GM12878 (cell line): ENCODE data around the gene USH2A. TPM values are rescaled to one million over a fixed set of nuclear protein-coding genes. Genes with fewer than 3 reads are reported as not detected.

Experiments used
- ATAC-seq: fragments of 200-7000 bp; cut with Tn5 transposase; 3 replicates; pipeline ENCODE4 v1.9.1; 2020; ENCODE audit warnings: mild to moderate bottlenecking, moderate library complexity
- BruUV-seq: library from RNA; stranded (reverse); fragments of 400-500 nt; replicated peaks from 2 replicates; lab custom pipeline; 2021; lab: Mats Ljungman, UMichigan
- CTCF ChIA-PET: fragments of 300-600 bp; sonication (Branson Sonifier 250); formaldehyde crosslinking; extraction: SDS; loops from one replicate; lab custom pipeline; 2021; ENCODE audit warnings: inconsistent platforms; lab: Yijun Ruan, JAX
- POLR2A ChIA-PET: fragments of 350-600 bp; formaldehyde crosslinking; extraction: SDS; loops from one replicate; lab custom pipeline; 2021; ENCODE audit warnings: inconsistent platforms; lab: Charles Lee
- RAD21 ChIA-PET: fragments of 300-600 bp; sonication (Branson Sonifier 250); formaldehyde crosslinking; loops from one replicate; lab custom pipeline; 2023; ENCODE audit warnings: antibody characterized with exemption; ENCODE audit not compliant: unreplicated experiment; lab: Charles Lee
- SMC1A ChIA-PET: fragments of 300-600 bp; sonication (Branson Sonifier 250); formaldehyde crosslinking; loops from one replicate; lab custom pipeline; 2023; ENCODE audit not compliant: unreplicated experiment, uncharacterized antibody; lab: Charles Lee
- DNase-seq: peaks from one replicate; pipeline ENCODE4 v3.0.0-alpha.2; 2011; ENCODE audit warnings: low read depth, low spot score
- FAIRE-seq: peaks from 3 replicates; lab custom pipeline; 2011; peaks lifted over from hg19 to GRCh38; lab: Jason Lieb, UNC
- H2AFZ ChIP-seq: 2 replicates; pipeline ENCODE4 v1.6.0; 2011; ENCODE audit warnings: low read depth, low read length, control low read depth; ENCODE audit not compliant: control insufficient read depth
- H3K27ac ChIP-seq: 2 replicates; pipeline ENCODE4 v1.5.1; 2011; ENCODE audit warnings: control low read depth; ENCODE audit not compliant: control insufficient read depth, insufficient read depth
- H3K27me3 ChIP-seq, 2 experiments: replicated peaks in 1 of 2; 2 replicates each; pipeline versions ENCODE4 v1.6.0 to v1.6.1; 2011; ENCODE audit warnings: low read length in 1 of 2; ENCODE audit not compliant: control insufficient read depth in 2 of 2, insufficient read depth in 2 of 2
- H3K36me3 ChIP-seq, 2 experiments: 2 replicates each; pipeline ENCODE4 v1.5.1; 2011; ENCODE audit warnings: low read length in 1 of 2; ENCODE audit not compliant: control insufficient read depth in 2 of 2, insufficient read depth in 2 of 2
- H3K4me1 ChIP-seq: 2 replicates; pipeline ENCODE4 v1.6.1; 2011; ENCODE audit warnings: mild to moderate bottlenecking, low read length, moderate library complexity, mixed read lengths; ENCODE audit not compliant: control insufficient read depth, insufficient read depth
- H3K4me2 ChIP-seq: 2 replicates; pipeline ENCODE4 v1.6.0; 2011; ENCODE audit warnings: control low read depth; ENCODE audit not compliant: control insufficient read depth, insufficient read depth
- H3K4me3 ChIP-seq: fragments of 200-600 bp; sonication (generic); 2 replicates; pipeline ENCODE4 v1.5.1; 2016
- H3K79me2 ChIP-seq: 2 replicates; pipeline ENCODE4 v1.6.0; 2011; ENCODE audit warnings: low read length; ENCODE audit not compliant: control insufficient read depth, insufficient read depth
- H3K9ac ChIP-seq: 2 replicates; pipeline ENCODE4 v1.8.0; 2011; ENCODE audit warnings: low read length, control low read depth, mixed read lengths; ENCODE audit not compliant: control insufficient read depth, insufficient read depth
- H3K9me3 ChIP-seq: replicated peaks from 3 replicates; pipeline ENCODE4 v1.5.1; 2011; ENCODE audit warnings: mild to moderate bottlenecking, low read length; ENCODE audit not compliant: control insufficient read depth, insufficient read depth
- H4K20me1 ChIP-seq: 2 replicates; pipeline ENCODE4 v1.6.0; 2011; ENCODE audit not compliant: control insufficient read depth, insufficient read depth
- BCLAF1 ChIP-seq: fragments of 450-650 bp; IDR thresholded peaks from 2 replicates; pipeline ENCODE4 v1.6.1; 2017; ENCODE audit warnings: antibody characterized with exemption, mild to moderate bottlenecking, moderate library complexity
- DPF2 ChIP-seq: fragments of 450-650 bp; IDR thresholded peaks from 2 replicates; pipeline ENCODE4 v1.6.1; 2017; ENCODE audit warnings: mild to moderate bottlenecking
- GABPA ChIP-seq: IDR thresholded peaks from 2 replicates; pipeline ENCODE4 v1.6.1; 2014; ENCODE audit warnings: antibody characterized with exemption, low read depth, mild to moderate bottlenecking, inconsistent platforms
- IKZF2 ChIP-seq, 2 experiments: fragments of 450-650 bp; IDR thresholded peaks; 2 replicates each; pipeline ENCODE4 v1.6.1; 2017; ENCODE audit warnings: mild to moderate bottlenecking in 2 of 2, moderate library complexity in 2 of 2
- NFYB ChIP-seq: IDR thresholded peaks from 2 replicates; pipeline ENCODE4 v1.6.1; 2011; ENCODE audit warnings: low read depth, mild to moderate bottlenecking, low read length, improper control_type of control experiment, moderate library complexity; ENCODE audit not compliant: insufficient read depth
- SP1 ChIP-seq: IDR thresholded peaks from one replicate; pipeline ENCODE4 v1.6.1; 2011; ENCODE audit warnings: low read depth, low read length
- SREBF1 ChIP-seq: IDR thresholded peaks from 2 replicates; pipeline ENCODE4 v1.6.1; 2012; ENCODE audit warnings: mild to moderate bottlenecking, low read length
- SUZ12 ChIP-seq: fragments of 200-600 bp; sonication (generic); IDR thresholded peaks from one replicate; pipeline ENCODE4 v1.6.1; 2018; ENCODE audit warnings: antibody characterized with exemption, mild to moderate bottlenecking; ENCODE audit not compliant: unreplicated experiment
- WRNIP1 ChIP-seq: IDR thresholded peaks from 2 replicates; pipeline ENCODE4 v1.6.1; 2011; ENCODE audit warnings: low read depth, low read length, improper control_type of control experiment, borderline replicate concordance
- ZBTB33 ChIP-seq: fragments of 450-650 bp; IDR thresholded peaks from 2 replicates; pipeline ENCODE4 v1.6.1; 2017; ENCODE audit warnings: mild to moderate bottlenecking
- ZZZ3 ChIP-seq: IDR thresholded peaks from 2 replicates; pipeline ENCODE4 v1.6.1; 2011; ENCODE audit warnings: low read depth; ENCODE audit not compliant: control insufficient read depth, insufficient read length
- WGBS: methylation state at CpG from one replicate; pipeline ENCODE4 v1.1.6; 2016; ENCODE audit warnings: low lambda C conversion rate; ENCODE audit not compliant: insufficient replicate concordance, insufficient coverage; ENCODE audit errors: missing lambda C conversion rate; 5-methylcytosine and 5-hydroxymethylcytosine counted together
- in situ Hi-C: fragments of 300-500 bp; cut with MboI; formaldehyde crosslinking; loops from 9 replicates; pipeline ENCODE4 v1.14.3; 2018; ENCODE audit warnings: mixed read lengths
- intact Hi-C: fragments of 100-400 bp; cut with micrococcal nuclease; formaldehyde crosslinking; loops from one replicate; pipeline ENCODE4 v1.14.2; 2022; ENCODE audit not compliant: unreplicated experiment
- polyA plus RNA-seq, 11 experiments: library from polyadenylated mRNA; depleted of rRNA in 4 of 11; unstranded in 6 of 11; stranded (reverse) in 5 of 11; fragments of >200 nt; fragmentation: Nextera tagmentation in 4 of 11; fragmentation: Illumina TruSeq in 1 of 11; extraction: Ambion mirVana in 4 of 11; extraction: Trizol in 1 of 11; gene quantifications; 1 replicate in 1 of 11; 2 replicates in 10 of 11; pipeline versions ENCODE4 v1.2.1 to v1.2.3, GENCODE V29; 2011 to 2016; ENCODE audit warnings: inconsistent platforms in 2 of 11, missing spikeins in 2 of 11, low read depth in 1 of 11
- total RNA-seq, 4 experiments: library from RNA; depleted of rRNA in 3 of 4; stranded (reverse); fragments of >200 nt in 3 of 4; fragmentation: Illumina TruSeq in 1 of 4; extraction: Trizol in 1 of 4; gene quantifications; 2 replicates each; pipeline versions ENCODE4 v1.2.1 to v1.2.3, GENCODE V29; 2013 to 2021

USH2A gene
- total and polyA plus RNA-seq, 10 of the 15 experiments (the other 5 are each of a cell fraction or from before 2014, with no cell fraction given): under 0.01 to 0.20 (median 0.01) TPM; not detected in 2

- Histone ChIP-seq H3K9ac (no peak overlapping the region), H2AFZ (no peak overlapping the region), H3K79me2 (no peaks in the 10 kb centered on the region), H3K4me3 (no peak overlapping the region), H3K27ac (no peak overlapping the region), H3K36me3 (no peaks in the 10 kb centered on the region), H3K9me3 (no peaks in the 10 kb centered on the region; the same call in 2 of the 3 replicates), H3K4me1 (no peaks in the 10 kb centered on the region), H4K20me1 (no peaks in the 10 kb centered on the region), H3K4me2 (no peak overlapping the region), H3K27me3 (no peaks in the 10 kb centered on the region)
- ATAC-seq (no peak), FAIRE-seq (no peak), DNase-seq (no peak)
- TF ChIP-seq ZBTB33 (no peak), GABPA (no peak), IKZF2 (IDR thresholded peaks at IDR 0.05) (no peak)
- intact Hi-C loops (no loop called here), in situ Hi-C loops (no loop called here)
- RAD21 ChIA-PET: no interaction called here
- CTCF ChIA-PET: no interaction called here
- BruUV-seq: no TSS peak
- WGBS: 30% methylated on average over 4 of the region's 4 CpGs
- POLR2A ChIA-PET: no interaction called here
- SMC1A ChIA-PET: interaction anchor here (0.6 to 2.0 kb wide), 2 partner anchors 15 to 61 kb away, joined by 3 to 4 read pairs; no protein-coding TSS in a partner anchor
Measured at GRCh38 chr1:215768303-215768702, 654.9 kb downstream of the USH2A start.

GRCh38 chr1:215767761-215768160 is 655.5 kb downstream of the USH2A start:
- BruUV-seq: no TSS peak

More at GRCh38 chr1:215767761-215768160, 655.5 kb downstream of the USH2A start:
- Histone ChIP-seq H2AFZ (no peak overlapping the region), H3K9ac (no peak overlapping the region), H3K27ac (no peak overlapping the region), H3K36me3 (no peaks in the 10 kb centered on the region), H3K79me2 (no peaks in the 10 kb centered on the region), H4K20me1 (no peaks in the 10 kb centered on the region), H3K4me2 (no peak overlapping the region), H3K4me1 (no peaks in the 10 kb centered on the region), H3K9me3 (no peaks in the 10 kb centered on the region; the same call in 2 of the 3 replicates), H3K4me3 (no peak overlapping the region), H3K27me3 (no peaks in the 10 kb centered on the region)
- SMC1A ChIA-PET: interaction anchor here (2.0 kb wide), 1 partner anchor 16 kb away, joined by 4 read pairs; no protein-coding TSS in a partner anchor
- ATAC-seq (no peak), FAIRE-seq (no peak), DNase-seq (no peak)
- in situ Hi-C loops (no loop called here), intact Hi-C loops (no loop called here)
- CTCF ChIA-PET: no interaction called here
- RAD21 ChIA-PET: no interaction called here
- POLR2A ChIA-PET: no interaction called here
- TF ChIP-seq SUZ12 (no peak), IKZF2 (IDR thresholded peaks at IDR 0.05) (no peak), BCLAF1 (no peak), NFYB (no peak), ZZZ3 (no peak), DPF2 (no peak), SP1 (no peak), WRNIP1 (no peak), SREBF1 (no peak)
- WGBS: 0% methylated on average over 2 of the region's 2 CpGs
